ENCODE results near the gene CDH16. TPM values are rescaled to one million over a fixed set of nuclear protein-coding genes. Genes with fewer than 3 reads are reported as not detected.
"Not testable (repeated sequence)": the region's sequence is repeated elsewhere in the genome, so short reads cannot be mapped to it uniquely, and the experiment has no call there.

CDH16 gene
- total RNA-seq, 1 donor from 2014 or later = not detected

DNA sequence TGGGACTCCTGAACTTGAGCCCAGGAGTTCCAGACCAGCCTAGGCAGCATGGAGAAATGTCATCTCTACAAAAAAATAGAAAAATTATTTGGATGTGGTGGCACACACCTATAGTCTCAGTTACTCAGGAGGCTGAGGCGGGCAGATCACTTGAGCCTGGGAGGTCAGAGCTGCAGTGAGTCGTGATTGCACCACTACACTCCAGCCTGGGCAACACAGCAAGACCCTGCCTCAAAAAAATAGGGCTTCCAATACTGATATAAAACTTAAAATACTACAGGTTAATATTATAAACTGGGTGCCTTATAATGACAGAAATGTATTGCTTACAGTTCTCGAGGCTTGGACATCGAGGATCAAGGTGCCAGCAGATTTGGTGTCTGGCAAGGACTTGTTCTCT lies 27.3 kb upstream of the CDH16 start:
- peaks cover 15% of the 10 kb centered on the region for H3K27me3 ChIP-seq (ENCODE audit: low read depth)
- H3K4me3 ChIP-seq = no peak overlapping the region
- H3K9me3 ChIP-seq = no peaks in the 10 kb centered on the region
- no peak for ATAC-seq
- TF ChIP-seq CTCF (IDR thresholded peaks at IDR 0.05) = no peak
- no peak for DNase-seq
- intact Hi-C loops (cut with DNase I) = no loop called here
- H3K4me1 ChIP-seq = peaks cover 12% of the 10 kb centered on the region
- peaks cover 36% of the 10 kb centered on the region for H3K36me3 ChIP-seq
- no peak overlapping the region for H3K27ac ChIP-seq

GRCh38 chr16:66944971-66945370 lies 26.3 kb upstream of the CDH16 start:
- peaks cover 13% of the 10 kb centered on the region for H3K27me3 ChIP-seq (ENCODE audit: low read depth)
- intact Hi-C loops (cut with DNase I); H3K4me3 ChIP-seq; DNase-seq; ATAC-seq; H3K9me3 ChIP-seq; H3K27ac ChIP-seq: not testable (repeated sequence)
- peaks cover 45% of the 10 kb centered on the region for H3K36me3 ChIP-seq
- peaks cover 12% of the 10 kb centered on the region for H3K4me1 ChIP-seq

DNA sequence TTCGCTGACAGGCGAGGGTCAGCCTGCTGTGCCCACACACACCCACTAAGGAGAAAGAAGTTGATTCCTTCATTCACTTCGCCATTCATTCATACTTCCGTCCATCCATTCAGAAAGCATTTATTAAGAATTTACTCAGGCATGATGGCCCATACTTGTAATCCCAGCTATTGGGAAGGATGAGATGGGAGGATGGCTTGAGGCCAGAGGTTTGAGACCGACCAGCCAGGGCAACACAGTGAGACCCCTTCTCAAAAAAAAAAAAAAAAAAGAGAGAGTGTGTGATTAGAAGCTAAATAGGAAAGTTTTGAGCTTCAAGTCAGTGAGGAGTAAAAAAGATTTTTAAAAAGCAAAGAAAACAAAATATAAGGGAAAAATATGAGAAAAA lies 25.4 kb upstream of the CDH16 start:
- ATAC-seq = no peak
- intact Hi-C loops (cut with DNase I) = no loop called here
- H3K36me3 ChIP-seq = peaks cover 55% of the 10 kb centered on the region

GRCh38 chr16:66943426-66944053 lies 24.9 kb upstream of the CDH16 start:
- Histone ChIP-seq H3K9me3 (no peaks in the 10 kb centered on the region), H3K4me3 (no peak overlapping the region), H3K4me1 (peaks cover 5% of the 10 kb centered on the region), H3K27ac (no peak overlapping the region), H3K36me3 (peaks cover 60% of the 10 kb centered on the region), H3K27me3 (ENCODE audit: low read depth) (peaks cover under 1% of the 10 kb centered on the region)
- TF ChIP-seq CTCF (IDR thresholded peaks at IDR 0.05) = no peak
- ATAC-seq (no peak), DNase-seq (no peak)
- intact Hi-C loops (cut with DNase I) = no loop called here

More for the DNA sequence above, 25.4 kb upstream of the CDH16 start:
- H3K27ac ChIP-seq = no peak overlapping the region
- H3K4me1 ChIP-seq = peaks cover 10% of the 10 kb centered on the region
- H3K27me3 ChIP-seq (ENCODE audit: low read depth) = peaks cover 5% of the 10 kb centered on the region
- no peak for DNase-seq
- H3K4me3 ChIP-seq = no peak overlapping the region
- no peaks in the 10 kb centered on the region for H3K9me3 ChIP-seq
- TF ChIP-seq CTCF (IDR thresholded peaks at IDR 0.05) = no peak

DNA sequence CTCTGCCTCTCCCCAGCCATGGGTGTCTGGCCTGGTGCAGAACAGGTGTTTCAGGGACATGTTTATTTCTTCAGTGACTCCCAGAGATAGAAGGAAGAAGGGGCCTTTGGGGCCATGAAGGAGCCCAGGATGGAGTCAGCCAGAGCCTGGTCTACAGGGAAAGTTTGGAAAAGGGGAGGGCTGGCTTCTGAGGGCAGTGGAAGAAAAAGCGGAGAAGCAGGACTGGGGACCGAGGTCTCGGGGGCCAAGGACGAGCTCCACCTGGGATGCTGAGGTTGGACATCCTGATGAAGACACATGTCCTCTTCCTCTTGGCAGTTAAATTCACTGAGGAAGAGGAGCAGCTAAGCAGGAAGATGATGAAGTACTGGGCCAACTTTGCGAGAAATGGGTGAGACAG lies 24.3 kb upstream of the CDH16 start:
- DNase-seq = no peak
- Histone ChIP-seq H3K36me3 (peaks cover 65% of the 10 kb centered on the region), H3K4me1 (no peaks in the 10 kb centered on the region), H3K4me3 (no peak overlapping the region), H3K27me3 (ENCODE audit: low read depth) (no peaks in the 10 kb centered on the region), H3K27ac (no peak overlapping the region), H3K9me3 (no peaks in the 10 kb centered on the region)
- intact Hi-C loops (cut with DNase I) = no loop called here
- no peak for TF ChIP-seq CTCF (IDR thresholded peaks at IDR 0.05)
- ATAC-seq = no peak

DNA sequence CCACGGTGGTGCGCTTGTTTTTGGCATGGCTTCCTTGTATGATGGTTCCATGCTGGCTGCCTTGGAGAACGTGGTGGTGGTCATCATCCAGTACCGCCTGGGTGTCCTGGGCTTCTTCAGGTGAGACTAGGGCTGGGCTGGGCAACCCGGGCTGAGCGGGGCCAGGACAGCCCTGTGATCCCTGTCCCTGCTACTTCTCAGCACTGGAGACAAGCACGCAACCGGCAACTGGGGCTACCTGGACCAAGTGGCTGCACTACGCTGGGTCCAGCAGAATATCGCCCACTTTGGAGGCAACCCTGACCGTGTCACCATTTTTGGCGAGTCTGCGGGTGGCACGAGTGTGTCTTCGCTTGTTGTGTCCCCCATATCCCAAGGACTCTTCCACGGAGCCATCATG lies 21.6 kb upstream of the CDH16 start:
- TF ChIP-seq CTCF (IDR thresholded peaks at IDR 0.05) = no peak
- no peak for DNase-seq
- peaks cover 74% of the 10 kb centered on the region for H3K36me3 ChIP-seq
- H3K4me1 ChIP-seq = peaks cover 26% of the 10 kb centered on the region
- intact Hi-C loops (cut with DNase I) = no loop called here
- no peak for ATAC-seq
- H3K27me3 ChIP-seq (ENCODE audit: low read depth) = no peaks in the 10 kb centered on the region
- no peaks in the 10 kb centered on the region for H3K9me3 ChIP-seq
- H3K4me3 ChIP-seq = no peak overlapping the region
- no peak overlapping the region for H3K27ac ChIP-seq
